ENCODE measurements around the gene C19orf73. TPM values are rescaled to one million over a fixed set of nuclear protein-coding genes. Genes with fewer than 3 reads are reported as not detected.

Gene C19orf73
- total RNA-seq, 3 donors from 2014 or later, result 1.8 to 3.2 (median 2.1) TPM

GRCh38 chr19:49154279-49154678 is 35.3 kb upstream of the C19orf73 start:
- no peak for ATAC-seq
- DNase-seq, result no peak
- Histone ChIP-seq H3K4me1 (ENCODE audit: low read depth) (peaks cover 9% of the 10 kb centered on the region), H3K9me3 (no peaks in the 10 kb centered on the region), H3K36me3 (ENCODE audit: low read depth) (no peaks in the 10 kb centered on the region), H3K4me3 (no peak overlapping the region)
- intact Hi-C loops (cut with DNase I, micrococcal nuclease), result no loop called here
- TF ChIP-seq, protein P1, sequence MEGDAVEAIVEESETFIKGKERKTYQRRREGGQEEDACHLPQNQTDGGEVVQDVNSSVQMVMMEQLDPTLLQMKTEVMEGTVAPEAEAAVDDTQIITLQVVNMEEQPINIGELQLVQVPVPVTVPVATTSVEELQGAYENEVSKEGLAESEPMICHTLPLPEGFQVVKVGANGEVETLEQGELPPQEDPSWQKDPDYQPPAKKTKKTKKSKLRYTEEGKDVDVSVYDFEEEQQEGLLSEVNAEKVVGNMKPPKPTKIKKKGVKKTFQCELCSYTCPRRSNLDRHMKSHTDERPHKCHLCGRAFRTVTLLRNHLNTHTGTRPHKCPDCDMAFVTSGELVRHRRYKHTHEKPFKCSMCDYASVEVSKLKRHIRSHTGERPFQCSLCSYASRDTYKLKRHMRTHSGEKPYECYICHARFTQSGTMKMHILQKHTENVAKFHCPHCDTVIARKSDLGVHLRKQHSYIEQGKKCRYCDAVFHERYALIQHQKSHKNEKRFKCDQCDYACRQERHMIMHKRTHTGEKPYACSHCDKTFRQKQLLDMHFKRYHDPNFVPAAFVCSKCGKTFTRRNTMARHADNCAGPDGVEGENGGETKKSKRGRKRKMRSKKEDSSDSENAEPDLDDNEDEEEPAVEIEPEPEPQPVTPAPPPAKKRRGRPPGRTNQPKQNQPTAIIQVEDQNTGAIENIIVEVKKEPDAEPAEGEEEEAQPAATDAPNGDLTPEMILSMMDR (IDR thresholded peaks at IDR 0.05), result no peak

DNA sequence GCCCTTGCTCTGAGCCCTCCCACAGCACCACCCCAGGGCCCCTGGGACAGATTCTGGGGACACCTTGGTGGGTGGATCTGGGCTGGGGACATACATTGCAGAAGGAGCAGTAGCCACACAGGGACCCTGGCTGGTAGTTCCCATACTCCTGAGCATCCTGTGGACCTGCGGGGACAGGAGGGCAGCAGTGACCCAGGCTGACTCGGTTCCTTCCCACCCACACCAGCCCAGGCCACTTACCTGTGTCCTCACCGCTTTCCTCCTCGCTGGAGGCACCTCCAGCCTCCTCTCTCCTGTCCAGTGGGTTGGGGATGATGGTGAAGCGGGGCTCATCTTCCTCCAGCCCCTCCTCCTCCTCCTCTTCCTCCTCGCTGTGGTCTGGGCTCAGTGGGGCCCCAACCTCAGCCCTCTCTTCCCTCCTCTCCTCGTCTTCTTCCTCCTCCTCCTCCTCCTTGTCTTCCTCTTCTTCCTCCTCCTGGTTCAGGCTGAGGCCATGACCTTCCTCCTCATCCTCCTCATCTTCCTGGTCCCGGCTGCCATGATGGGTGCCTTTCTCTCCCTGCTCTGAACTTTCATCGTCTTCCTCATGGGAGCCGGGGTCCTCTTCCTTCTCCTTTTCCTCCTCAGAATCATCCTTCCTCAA is 34.3 kb upstream of the C19orf73 start:
- ATAC-seq, result no peak
- peaks cover 12% of the 10 kb centered on the region for H3K4me1 ChIP-seq (ENCODE audit: low read depth)
- H3K4me3 ChIP-seq, result no peak overlapping the region
- H3K9me3 ChIP-seq, result no peaks in the 10 kb centered on the region
- DNase-seq, result no peak
- intact Hi-C loops (cut with DNase I, micrococcal nuclease), result no loop called here
- no peaks in the 10 kb centered on the region for H3K36me3 ChIP-seq (ENCODE audit: low read depth)
- TF ChIP-seq, protein P1 (IDR thresholded peaks at IDR 0.05), result no peak

- Histone ChIP-seq H3K4me3 (no peak overlapping the region), H3K4me1 (ENCODE audit: low read depth) (peaks cover 12% of the 10 kb centered on the region), H3K9me3 (no peaks in the 10 kb centered on the region), H3K36me3 (ENCODE audit: low read depth) (no peaks in the 10 kb centered on the region)
- intact Hi-C loops (cut with DNase I, micrococcal nuclease), result no loop called here
- TF ChIP-seq, protein P1 (IDR thresholded peaks at IDR 0.05), result no peak
- ATAC-seq, result no peak
- no peak for DNase-seq
Measured at GRCh38 chr19:49152119-49152550, 33.2 kb upstream of the C19orf73 start.

DNA sequence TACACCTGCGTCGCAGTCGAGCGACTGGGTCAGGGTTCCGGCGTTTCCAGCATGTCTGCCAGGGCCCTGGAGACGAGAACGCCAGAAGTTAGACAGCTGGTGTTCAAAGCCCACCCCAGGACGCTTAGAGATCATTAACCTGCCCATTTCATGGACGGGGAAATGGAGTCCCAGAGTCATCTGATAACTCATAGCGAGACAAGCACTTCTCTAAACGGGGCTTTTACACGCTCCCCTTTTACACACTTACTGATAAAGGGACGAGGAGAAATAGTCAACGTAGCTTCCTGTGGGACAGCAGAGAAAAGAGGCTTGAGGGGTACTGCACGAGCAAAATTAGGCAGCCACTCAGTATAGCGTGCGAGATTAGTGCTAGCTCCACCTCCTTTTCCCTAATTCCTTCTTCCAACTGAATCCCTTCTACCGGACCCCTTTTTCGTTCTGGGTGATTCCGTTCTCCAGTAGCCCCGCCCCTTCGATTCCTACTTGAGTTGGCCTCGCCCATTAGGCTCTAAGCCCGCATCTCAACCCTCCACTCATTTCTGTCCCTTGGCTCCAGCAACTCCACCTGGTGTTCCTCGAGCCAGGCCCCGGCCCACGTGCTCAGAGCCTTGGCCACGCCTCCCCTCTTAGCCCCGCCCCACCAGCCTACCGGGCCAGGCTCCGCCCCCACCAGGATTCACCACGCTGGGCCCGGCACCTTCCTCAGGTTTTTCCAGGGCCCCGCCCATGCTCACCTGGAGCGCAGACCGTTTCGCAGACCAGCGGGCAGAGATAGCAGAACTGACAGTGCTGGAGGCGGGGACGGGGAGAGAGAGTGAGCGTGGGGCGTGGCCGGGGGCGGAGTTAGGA is 32.5 kb upstream of the C19orf73 start:
- Histone ChIP-seq H3K9me3 (no peaks in the 10 kb centered on the region), H3K4me3 (no peak overlapping the region), H3K4me1 (ENCODE audit: low read depth) (peaks cover 16% of the 10 kb centered on the region), H3K36me3 (ENCODE audit: low read depth) (no peaks in the 10 kb centered on the region)
- peak; percentile 77 for ATAC-seq
- TF ChIP-seq, protein P1 (IDR thresholded peaks at IDR 0.05), result no peak
- intact Hi-C loops (cut with DNase I, micrococcal nuclease), result no loop called here
- peak; percentile 96 to 99 (median 98) for DNase-seq

GRCh38 chr19:49150944-49151243 is 32.0 kb upstream of the C19orf73 start:
- no peak for DNase-seq
- intact Hi-C loops (cut with DNase I, micrococcal nuclease), result no loop called here
- H3K9me3 ChIP-seq, result no peaks in the 10 kb centered on the region
- no peak overlapping the region for H3K4me3 ChIP-seq
- no peak for ATAC-seq
- peaks cover 22% of the 10 kb centered on the region for H3K4me1 ChIP-seq (ENCODE audit: low read depth)
- no peaks in the 10 kb centered on the region for H3K36me3 ChIP-seq (ENCODE audit: low read depth)
- TF ChIP-seq, protein P1 (IDR thresholded peaks at IDR 0.05), result no peak

Measured in mucosa of descending colon (tissue), 3 donors.